Gastroesophageal sphincter (tissue), 4 donors: ENCODE results near the gene AUTS2. TPM values are rescaled to one million over a fixed set of nuclear protein-coding genes. Genes with fewer than 3 reads are reported as not detected.

Experiments used
- ATAC-seq: fragments of 150-250 bp; one replicate; pipeline ENCODE4 v1.9.1; 2016; ENCODE audit warnings: mild to moderate bottlenecking, moderate library complexity
- H3K27ac ChIP-seq, 4 donors: fragments of 200-600 bp; sonication (generic) in 3 of 4; 1 replicate in 3 of 4; 2 replicates in 1 of 4; pipeline ENCODE4 v1.5.1; 2016 to 2019
- H3K27me3 ChIP-seq: fragments of 200-600 bp; sonication (generic); one replicate; pipeline ENCODE4 v1.5.1; 2019
- H3K36me3 ChIP-seq, 2 donors: fragments of 200-600 bp; sonication (generic); one replicate each; pipeline ENCODE4 v1.5.1; 2019; ENCODE audit warnings: control low read depth in 1 of 2
- H3K4me1 ChIP-seq, 3 donors: fragments of 200-600 bp; sonication (generic); 1 replicate in 2 of 3; 2 replicates in 1 of 3; pipeline ENCODE4 v1.5.1; 2016 to 2019; ENCODE audit warnings: control low read depth in 2 of 3
- H3K4me3 ChIP-seq, 2 donors: fragments of 200-600 bp; sonication (generic); one replicate each; pipeline ENCODE4 v1.5.1; 2019; ENCODE audit warnings: mild to moderate bottlenecking in 1 of 2, moderate library complexity in 1 of 2
- H3K9me3 ChIP-seq, 3 donors: fragments of 200-600 bp; sonication (generic); one replicate each; pipeline ENCODE4 v1.5.1; 2017 to 2019; ENCODE audit warnings: control low read depth in 2 of 3
- EP300 ChIP-seq: sonication (generic); formaldehyde crosslinking; IDR thresholded peaks from one replicate; pipeline ENCODE4 v1.6.1; 2017; ENCODE audit warnings: antibody characterized with exemption, mild to moderate bottlenecking
- POLR2A ChIP-seq, 2 donors: fragments of 450-650 bp; IDR thresholded peaks; one replicate each; pipeline ENCODE4 v1.6.1; 2017; ENCODE audit warnings: antibody characterized with exemption in 2 of 2, mild to moderate bottlenecking in 2 of 2, moderate library complexity in 1 of 2
- POLR2AphosphoS5 ChIP-seq: sonication (generic); formaldehyde crosslinking; IDR thresholded peaks from one replicate; pipeline ENCODE4 v1.6.1; 2017; ENCODE audit warnings: antibody characterized with exemption
- WGBS, 2 donors: methylation state at CpG; one replicate each; pipeline ENCODE4 v1.1.5; 2018; ENCODE audit warnings: low coverage in 1 of 2; 5-methylcytosine and 5-hydroxymethylcytosine counted together
- total RNA-seq, 4 donors: library from RNA; depleted of rRNA; stranded (reverse); fragments of >200 nt; gene quantifications; one replicate each; pipeline ENCODE4 v1.1.0, GENCODE V29; 2016
- TF ChIP-seq, protein P1 (sequence below), 4 experiments: fragments of 200-600 bp in 2 of 4; fragments of 450-650 bp in 2 of 4; sonication (generic) in 1 of 4; IDR thresholded peaks; one replicate each; pipeline ENCODE4 v1.5.1; 2017 to 2019; ENCODE audit warnings: antibody characterized with exemption in 4 of 4, mild to moderate bottlenecking in 2 of 4, moderate library complexity in 2 of 4

AUTS2 gene
- total RNA-seq, 4 donors from 2014 or later: 12.2 to 48.7 (median 44.1) TPM

DNA sequence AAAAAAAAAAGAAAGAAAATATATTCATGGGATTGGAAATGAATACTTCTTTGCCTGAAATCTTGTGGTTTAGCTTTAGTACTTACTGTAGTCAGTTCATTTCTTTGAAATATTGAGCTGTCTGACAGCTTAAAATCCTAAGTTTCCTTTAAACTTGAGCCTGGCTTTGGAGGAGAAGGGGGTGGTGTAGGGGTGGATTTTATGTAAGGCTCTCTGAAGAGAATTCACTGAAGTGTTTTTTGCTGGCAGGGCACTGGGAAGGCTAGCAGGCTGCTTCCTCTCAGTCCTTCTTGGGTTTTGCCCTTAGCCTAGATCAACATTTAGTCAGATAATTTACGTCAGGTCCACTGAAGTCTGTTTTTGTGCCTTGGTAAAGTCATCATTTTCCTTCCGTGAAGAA, 516.5 kb downstream of the AUTS2 start:
- no peak overlapping the region for H3K27ac ChIP-seq
- TF ChIP-seq, protein P1, sequence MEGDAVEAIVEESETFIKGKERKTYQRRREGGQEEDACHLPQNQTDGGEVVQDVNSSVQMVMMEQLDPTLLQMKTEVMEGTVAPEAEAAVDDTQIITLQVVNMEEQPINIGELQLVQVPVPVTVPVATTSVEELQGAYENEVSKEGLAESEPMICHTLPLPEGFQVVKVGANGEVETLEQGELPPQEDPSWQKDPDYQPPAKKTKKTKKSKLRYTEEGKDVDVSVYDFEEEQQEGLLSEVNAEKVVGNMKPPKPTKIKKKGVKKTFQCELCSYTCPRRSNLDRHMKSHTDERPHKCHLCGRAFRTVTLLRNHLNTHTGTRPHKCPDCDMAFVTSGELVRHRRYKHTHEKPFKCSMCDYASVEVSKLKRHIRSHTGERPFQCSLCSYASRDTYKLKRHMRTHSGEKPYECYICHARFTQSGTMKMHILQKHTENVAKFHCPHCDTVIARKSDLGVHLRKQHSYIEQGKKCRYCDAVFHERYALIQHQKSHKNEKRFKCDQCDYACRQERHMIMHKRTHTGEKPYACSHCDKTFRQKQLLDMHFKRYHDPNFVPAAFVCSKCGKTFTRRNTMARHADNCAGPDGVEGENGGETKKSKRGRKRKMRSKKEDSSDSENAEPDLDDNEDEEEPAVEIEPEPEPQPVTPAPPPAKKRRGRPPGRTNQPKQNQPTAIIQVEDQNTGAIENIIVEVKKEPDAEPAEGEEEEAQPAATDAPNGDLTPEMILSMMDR (IDR thresholded peaks at IDR 0.05): no peak
- TF ChIP-seq EP300: no peak
- no peak for TF ChIP-seq POLR2A (IDR thresholded peaks at IDR 0.05)
- TF ChIP-seq POLR2AphosphoS5: no peak
- no peaks in the 10 kb centered on the region for H3K9me3 ChIP-seq
- peaks cover 0 to 17% of the 10 kb centered on the region in 2 donors for H3K36me3 ChIP-seq
- H3K4me3 ChIP-seq: no peak overlapping the region
- H3K4me1 ChIP-seq: no peaks in the 10 kb centered on the region
- H3K27me3 ChIP-seq: no peaks in the 10 kb centered on the region
- WGBS, 2 donors: 81 to 89% methylated on average over 2 of the region's 2 CpGs
- no peak for ATAC-seq

DNA sequence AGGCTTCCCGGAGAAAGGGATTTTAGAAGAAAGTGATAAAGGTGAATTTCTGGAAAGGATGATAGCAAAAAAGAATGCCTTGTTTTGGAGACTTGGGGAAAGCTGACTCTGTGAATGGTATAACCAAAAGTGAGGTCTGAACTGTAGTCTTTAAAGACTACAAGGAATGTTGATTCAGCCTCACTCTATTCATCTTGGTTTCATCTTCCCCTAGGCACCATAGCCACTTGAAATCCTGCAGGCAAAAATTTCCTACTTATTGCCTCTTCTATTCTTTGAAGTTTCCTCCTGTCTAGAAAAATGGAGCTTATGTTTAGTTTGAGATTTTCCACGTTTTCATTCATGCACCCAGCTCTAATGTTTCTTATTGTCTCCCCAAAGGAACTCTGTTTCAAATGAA, 518.0 kb downstream of the AUTS2 start:
- Histone ChIP-seq H3K4me1 (no peaks in the 10 kb centered on the region), H3K27me3 (no peaks in the 10 kb centered on the region), H3K36me3 (peaks cover 0 to 24% of the 10 kb centered on the region in 2 donors), H3K27ac (no peak overlapping the region), H3K9me3 (peaks cover 0 to 8% (median 0%) of the 10 kb centered on the region in 3 donors), H3K4me3 (no peak overlapping the region)
- 48 to 82% methylated on average over 2 of the region's 2 CpGs for WGBS, 2 donors
- ATAC-seq: no peak
- TF ChIP-seq POLR2AphosphoS5 (no peak), EP300 (no peak), POLR2A (IDR thresholded peaks at IDR 0.05) (no peak)
- TF ChIP-seq, protein P1 (IDR thresholded peaks at IDR 0.05): no peak

DNA sequence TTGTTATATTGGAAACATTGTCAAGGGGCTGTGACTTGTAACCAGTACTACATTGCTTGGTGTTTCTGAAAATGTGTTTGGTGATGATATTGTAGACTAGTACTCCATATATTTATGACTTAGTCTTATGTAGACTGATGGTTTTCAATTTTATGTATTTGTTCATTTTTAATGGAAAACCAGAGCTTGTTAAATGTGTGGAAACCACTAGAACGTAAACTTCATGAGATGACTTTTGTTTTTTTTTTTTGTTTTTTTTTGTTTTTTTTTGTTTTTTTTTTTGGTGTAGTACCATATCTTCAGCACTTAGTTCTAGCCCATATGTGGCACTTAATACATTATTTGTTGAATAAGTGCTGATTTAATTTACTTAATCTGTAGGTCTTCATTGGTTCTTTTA, 518.6 kb downstream of the AUTS2 start:
- Histone ChIP-seq H3K4me1 (no peaks in the 10 kb centered on the region), H3K27me3 (no peaks in the 10 kb centered on the region), H3K9me3 (peaks cover 0 to 13% (median 0%) of the 10 kb centered on the region in 3 donors), H3K27ac (no peak overlapping the region), H3K4me3 (no peak overlapping the region), H3K36me3 (peaks cover 0 to 25% of the 10 kb centered on the region in 2 donors)
- 21 to 90% methylated on average over 1 of the region's 1 CpG for WGBS, 2 donors
- TF ChIP-seq, protein P1 (IDR thresholded peaks at IDR 0.05): no peak
- TF ChIP-seq POLR2AphosphoS5 (no peak), POLR2A (IDR thresholded peaks at IDR 0.05) (no peak), EP300 (no peak)
- ATAC-seq: no peak

DNA sequence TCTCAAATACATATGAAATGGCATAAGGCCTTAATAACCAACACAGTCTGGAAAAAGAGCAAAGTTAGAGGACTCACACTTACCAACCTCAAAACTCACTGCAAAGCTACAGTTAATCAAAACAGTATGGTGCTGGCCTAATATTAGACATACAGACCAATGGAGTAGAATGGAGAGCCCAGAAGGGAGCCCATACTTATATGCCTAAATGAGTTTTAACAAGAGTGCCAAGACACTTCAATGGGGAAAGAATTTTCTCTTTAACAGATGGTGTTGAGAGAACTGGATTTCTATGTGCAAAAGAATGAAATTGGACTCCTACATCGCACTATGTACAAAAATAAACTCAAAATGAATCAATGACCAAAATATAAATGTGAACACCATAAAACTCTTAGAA, 522.6 kb downstream of the AUTS2 start:
- no peak for TF ChIP-seq POLR2AphosphoS5
- no peak for TF ChIP-seq EP300
- H3K27ac ChIP-seq: no peak overlapping the region
- H3K36me3 ChIP-seq: peaks cover 0 to 29% of the 10 kb centered on the region in 2 donors
- no peaks in the 10 kb centered on the region for H3K4me1 ChIP-seq
- no peaks in the 10 kb centered on the region for H3K27me3 ChIP-seq
- peaks cover 0 to 25% (median 0%) of the 10 kb centered on the region in 3 donors for H3K9me3 ChIP-seq
- H3K4me3 ChIP-seq: no peak overlapping the region
- 94 to 100% methylated on average over 1 of the region's 1 CpG for WGBS, 2 donors
- ATAC-seq: no peak

DNA sequence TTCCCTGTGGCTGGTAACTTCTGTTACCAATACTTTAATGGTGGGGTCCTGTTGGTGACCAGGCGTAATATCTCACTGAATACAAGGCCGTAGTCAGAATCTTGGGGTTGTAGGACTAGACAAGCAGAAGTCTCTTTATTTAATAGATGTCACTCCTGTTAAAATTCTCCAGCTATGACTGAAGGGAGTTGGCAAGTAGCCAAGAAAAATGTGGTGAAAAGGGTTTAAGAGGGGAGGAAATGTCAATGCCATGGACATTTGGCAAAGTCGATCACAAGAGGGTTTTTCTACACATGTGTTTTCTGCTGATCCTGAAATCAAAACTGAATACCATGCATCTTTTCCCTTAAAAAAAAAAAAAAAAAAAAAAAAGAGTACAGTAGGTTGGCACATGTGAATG, 533.5 kb downstream of the AUTS2 start:
- 75 to 82% methylated on average over 2 to 3 of the region's 3 CpGs for WGBS, 2 donors
- TF ChIP-seq EP300 (no peak), POLR2A (IDR thresholded peaks at IDR 0.05) (no peak), POLR2AphosphoS5 (no peak)
- TF ChIP-seq, protein P1 (IDR thresholded peaks at IDR 0.05): no peak
- Histone ChIP-seq H3K4me3 (no peak overlapping the region), H3K4me1 (peaks cover 4 to 38% (median 5%) of the 10 kb centered on the region in 3 donors), H3K27me3 (no peaks in the 10 kb centered on the region), H3K9me3 (no peaks in the 10 kb centered on the region), H3K36me3 (no peaks in the 10 kb centered on the region), H3K27ac (no peak overlapping the region)
- ATAC-seq: no peak
